CD8-positive, alpha-beta memory T cell (primary cell): Measurements from ENCODE around the gene ATG13. TPM values are rescaled to one million over a fixed set of nuclear protein-coding genes. Genes with fewer than 3 reads are reported as not detected.

Experiments used
- CTCF ChIA-PET: fragments of 350-600 bp; sonication (Branson Sonifier 250); formaldehyde crosslinking; loops from one replicate; lab custom pipeline; 2021; ENCODE audit warnings: antibody characterized with exemption; lab: Charles Lee
- POLR2A ChIA-PET: fragments of 350-600 bp; sonication (Branson Sonifier 250); formaldehyde crosslinking; loops from one replicate; lab custom pipeline; 2021; ENCODE audit warnings: antibody characterized with exemption; lab: Charles Lee
- DNase-seq, 5 donors: peaks; one replicate each; pipeline versions ENCODE4 v3.0.0 to v3.0.0-alpha.2; 2020 to 2022; ENCODE audit warnings: mixed read lengths in 1 of 5
- H3K27ac ChIP-seq: one replicate; pipeline ENCODE4 v1.7.0; 2013; ENCODE audit warnings: low read depth, mild to moderate bottlenecking, low read length, moderate library complexity
- H3K27me3 ChIP-seq: 2 replicates; pipeline ENCODE4 v1.7.0; 2013; ENCODE audit warnings: low read length, mild to moderate bottlenecking; ENCODE audit not compliant: insufficient read depth, poor library complexity, severe bottlenecking
- H3K36me3 ChIP-seq: 2 replicates; pipeline ENCODE4 v1.7.0; 2013; ENCODE audit warnings: mild to moderate bottlenecking, low read length, moderate library complexity; ENCODE audit not compliant: insufficient read depth
- H3K4me1 ChIP-seq: 2 replicates; pipeline ENCODE4 v1.7.0; 2013; ENCODE audit warnings: mild to moderate bottlenecking, low read length, moderate library complexity; ENCODE audit not compliant: insufficient read depth
- H3K4me3 ChIP-seq: 2 replicates; pipeline ENCODE4 v1.7.0; 2013; ENCODE audit warnings: mild to moderate bottlenecking, low read length
- H3K9me3 ChIP-seq: 2 replicates; pipeline ENCODE4 v1.7.0; 2013; ENCODE audit warnings: mild to moderate bottlenecking, low read length
- H3K27ac Mint-ChIP-seq, 8 donors: one replicate each; pipeline ENCODE4 v1.8.0; 2020 to 2021; ENCODE audit warnings: mixed read lengths in 8 of 8, mild to moderate bottlenecking in 6 of 8, inconsistent platforms in 3 of 8, moderate library complexity in 3 of 8
- H3K27me3 Mint-ChIP-seq, 2 donors: one replicate each; pipeline ENCODE4 v1.8.0; 2020 to 2021; ENCODE audit warnings: mixed read lengths in 2 of 2, mild to moderate bottlenecking in 1 of 2, moderate library complexity in 1 of 2
- H3K36me3 Mint-ChIP-seq, 3 donors: one replicate each; pipeline ENCODE4 v1.8.0; 2020 to 2021; ENCODE audit warnings: mixed read lengths in 3 of 3, inconsistent platforms in 1 of 3, mild to moderate bottlenecking in 1 of 3
- H3K4me1 Mint-ChIP-seq, 3 donors: one replicate each; pipeline ENCODE4 v1.8.0; 2020 to 2021; ENCODE audit warnings: mixed read lengths in 3 of 3, inconsistent platforms in 1 of 3, mild to moderate bottlenecking in 1 of 3
- H3K4me3 Mint-ChIP-seq, 7 donors: one replicate each; pipeline ENCODE4 v1.8.0; 2020 to 2021; ENCODE audit warnings: mixed read lengths in 7 of 7, mild to moderate bottlenecking in 6 of 7, moderate library complexity in 4 of 7, inconsistent platforms in 2 of 7
- H3K9me3 Mint-ChIP-seq, 5 donors: one replicate each; pipeline ENCODE4 v1.8.0; 2020 to 2022; ENCODE audit warnings: mixed read lengths in 5 of 5, mild to moderate bottlenecking in 3 of 5, moderate library complexity in 2 of 5, inconsistent platforms in 1 of 5
- polyA plus RNA-seq: library from polyadenylated mRNA; unstranded; fragments of 300-500 nt; fragmentation: Illumina TruSeq; gene quantifications from one replicate; pipeline ENCODE4 v1.2.3, GENCODE V29; 2021
- total RNA-seq, 2 experiments: library from RNA; stranded (reverse); gene quantifications; one replicate each; pipeline ENCODE4 v1.2.3, GENCODE V29; 2021

ATG13 gene
- total and polyA plus RNA-seq, 3 experiments from 2014 or later, result 67.9 to 81.6 (median 69.6) TPM

GRCh38 chr11:46655631-46656030 is 38.3 kb downstream of the ATG13 start:
- H3K27me3 ChIP-seq, result no peaks in the 10 kb centered on the region
- H3K9me3 Mint-ChIP-seq, result no peaks in the 10 kb centered on the region
- H3K36me3 ChIP-seq, result peaks cover 59% of the 10 kb centered on the region
- H3K4me1 ChIP-seq, result no peaks in the 10 kb centered on the region
- ChIA-PET POLR2A (no interaction called here), CTCF (no interaction called here)
- H3K4me3 ChIP-seq, result no peak overlapping the region
- H3K4me1 Mint-ChIP-seq, result no peaks in the 10 kb centered on the region
- H3K4me3 Mint-ChIP-seq, result no peak overlapping the region
- no peak overlapping the region for H3K27ac ChIP-seq
- H3K36me3 Mint-ChIP-seq, result peaks cover 13 to 83% (median 34%) of the 10 kb centered on the region in 3 donors
- peak overlapping the region in 1 of 8 donors; percentile 69 for H3K27ac Mint-ChIP-seq
- no peaks in the 10 kb centered on the region for H3K27me3 Mint-ChIP-seq
- DNase-seq, result no peak
- H3K9me3 ChIP-seq, result no peaks in the 10 kb centered on the region

GRCh38 chr11:46657186-46657585 is 39.8 kb downstream of the ATG13 start:
- Histone ChIP-seq H3K4me1 (no peaks in the 10 kb centered on the region), H3K27me3 (no peaks in the 10 kb centered on the region), H3K9me3 (no peaks in the 10 kb centered on the region), H3K27ac (no peak overlapping the region), H3K36me3 (peaks cover 45% of the 10 kb centered on the region), H3K4me3 (no peak overlapping the region)
- peaks cover 9 to 79% (median 26%) of the 10 kb centered on the region in 3 donors for H3K36me3 Mint-ChIP-seq
- ChIA-PET POLR2A (no interaction called here), CTCF (interaction anchor here (1.4 kb wide), 1 partner anchor 86 kb away, joined by 3 read pairs; no protein-coding TSS in a partner anchor)
- H3K4me3 Mint-ChIP-seq, result no peak overlapping the region
- H3K9me3 Mint-ChIP-seq, result no peaks in the 10 kb centered on the region
- H3K4me1 Mint-ChIP-seq, result no peaks in the 10 kb centered on the region
- no peaks in the 10 kb centered on the region for H3K27me3 Mint-ChIP-seq
- DNase-seq, result no peak
- H3K27ac Mint-ChIP-seq, result peak overlapping the region in 2 of 8 donors; percentile 38

- H3K36me3 Mint-ChIP-seq, result peaks cover 11 to 79% (median 30%) of the 10 kb centered on the region in 3 donors
- POLR2A ChIA-PET, result no interaction called here
Measured at GRCh38 chr11:46658259-46658658, 40.9 kb downstream of the ATG13 start.

GRCh38 chr11:46659908-46660307 is 42.6 kb downstream of the ATG13 start:
- Mint-ChIP-seq H3K4me1 (no peaks in the 10 kb centered on the region), H3K27me3 (no peaks in the 10 kb centered on the region), H3K27ac (peak overlapping the region in 2 of 8 donors; percentile 21 to 53), H3K9me3 (no peaks in the 10 kb centered on the region), H3K4me3 (no peak overlapping the region), H3K36me3 (peaks cover 18 to 84% (median 38%) of the 10 kb centered on the region in 3 donors)
- H3K4me1 ChIP-seq, result no peaks in the 10 kb centered on the region
- peaks cover 55% of the 10 kb centered on the region for H3K36me3 ChIP-seq
- H3K27me3 ChIP-seq, result no peaks in the 10 kb centered on the region
- H3K27ac ChIP-seq, result no peak overlapping the region
- ChIA-PET POLR2A (no interaction called here), CTCF (interaction anchor here (0.9 to 1.6 kb wide), 2 partner anchors 12 to 35 kb away, joined by 3 read pairs; no protein-coding TSS in a partner anchor)
- no peak overlapping the region for H3K4me3 ChIP-seq
- H3K9me3 ChIP-seq, result no peaks in the 10 kb centered on the region
- no peak for DNase-seq

More at GRCh38 chr11:46658259-46658658, 40.9 kb downstream of the ATG13 start:
- H3K27ac ChIP-seq, result no peak overlapping the region
- Mint-ChIP-seq H3K4me1 (no peaks in the 10 kb centered on the region), H3K4me3 (no peak overlapping the region), H3K9me3 (no peaks in the 10 kb centered on the region), H3K27ac (no peak overlapping the region), H3K27me3 (no peaks in the 10 kb centered on the region)
- no peaks in the 10 kb centered on the region for H3K27me3 ChIP-seq
- H3K4me3 ChIP-seq, result no peak overlapping the region
- no peak for DNase-seq
- H3K4me1 ChIP-seq, result no peaks in the 10 kb centered on the region
- CTCF ChIA-PET, result no interaction called here
- peaks cover 47% of the 10 kb centered on the region for H3K36me3 ChIP-seq
- no peaks in the 10 kb centered on the region for H3K9me3 ChIP-seq

GRCh38 chr11:46661836-46662235 is 44.5 kb downstream of the ATG13 start:
- Mint-ChIP-seq H3K27me3 (no peaks in the 10 kb centered on the region), H3K9me3 (no peaks in the 10 kb centered on the region), H3K4me3 (no peak overlapping the region), H3K4me1 (no peaks in the 10 kb centered on the region), H3K36me3 (peaks cover 15 to 87% (median 37%) of the 10 kb centered on the region in 3 donors), H3K27ac (peak overlapping the region in 1 of 8 donors; percentile 32)
- Histone ChIP-seq H3K27me3 (no peaks in the 10 kb centered on the region), H3K4me1 (no peaks in the 10 kb centered on the region), H3K9me3 (no peaks in the 10 kb centered on the region), H3K4me3 (no peak overlapping the region), H3K27ac (no peak overlapping the region), H3K36me3 (peaks cover 61% of the 10 kb centered on the region)
- ChIA-PET POLR2A (no interaction called here), CTCF (interaction anchor here (0.9 kb wide), 1 partner anchor 9 kb away, joined by 4 read pairs; no protein-coding TSS in a partner anchor)
- DNase-seq, result no peak

GRCh38 chr11:46662366-46662765 is 45.0 kb downstream of the ATG13 start:
- Histone ChIP-seq H3K27me3 (no peaks in the 10 kb centered on the region), H3K27ac (no peak overlapping the region), H3K4me3 (no peak overlapping the region), H3K36me3 (peaks cover 63% of the 10 kb centered on the region), H3K4me1 (no peaks in the 10 kb centered on the region), H3K9me3 (no peaks in the 10 kb centered on the region)
- Mint-ChIP-seq H3K4me3 (no peak overlapping the region), H3K9me3 (no peaks in the 10 kb centered on the region), H3K4me1 (no peaks in the 10 kb centered on the region), H3K27ac (peak overlapping the region in 1 of 8 donors; percentile 5), H3K36me3 (peaks cover 13 to 87% (median 34%) of the 10 kb centered on the region in 3 donors), H3K27me3 (no peaks in the 10 kb centered on the region)
- ChIA-PET CTCF (interaction anchor here (0.9 to 1.3 kb wide), 2 partner anchors 9 kb away, joined by 3 to 4 read pairs; no protein-coding TSS in a partner anchor), POLR2A (no interaction called here)
- DNase-seq, result no peak

GRCh38 chr11:46663277-46663940 is 46.1 kb downstream of the ATG13 start:
- POLR2A ChIA-PET, result no interaction called here
- Mint-ChIP-seq H3K27ac (peak overlapping the region in 3 of 8 donors; percentile 51 to 81 (median 69)), H3K9me3 (no peaks in the 10 kb centered on the region), H3K36me3 (peaks cover 13 to 85% (median 30%) of the 10 kb centered on the region in 3 donors), H3K4me3 (no peak overlapping the region), H3K4me1 (no peaks in the 10 kb centered on the region), H3K27me3 (no peaks in the 10 kb centered on the region)
- DNase-seq, result no peak
- CTCF ChIA-PET, result interaction anchor here (1.3 kb wide), 1 partner anchor 8 kb away, joined by 3 read pairs; no protein-coding TSS in a partner anchor
- H3K9me3 ChIP-seq, result no peaks in the 10 kb centered on the region
- H3K27me3 ChIP-seq, result no peaks in the 10 kb centered on the region
- H3K4me3 ChIP-seq, result no peak overlapping the region
- H3K36me3 ChIP-seq, result peaks cover 62% of the 10 kb centered on the region
- H3K27ac ChIP-seq, result no peak overlapping the region
- H3K4me1 ChIP-seq, result no peaks in the 10 kb centered on the region

GRCh38 chr11:46664612-46665011 is 47.3 kb downstream of the ATG13 start:
- Histone ChIP-seq H3K36me3 (peaks cover 62% of the 10 kb centered on the region), H3K27me3 (no peaks in the 10 kb centered on the region), H3K27ac (no peak overlapping the region), H3K9me3 (no peaks in the 10 kb centered on the region), H3K4me3 (no peak overlapping the region), H3K4me1 (peaks cover 10% of the 10 kb centered on the region)
- DNase-seq, result no peak
- Mint-ChIP-seq H3K9me3 (no peaks in the 10 kb centered on the region), H3K27ac (peak overlapping the region in 3 of 8 donors; percentile 65 to 79 (median 71)), H3K4me3 (no peak overlapping the region), H3K36me3 (peaks cover 18 to 85% (median 30%) of the 10 kb centered on the region in 3 donors), H3K4me1 (peaks cover 5 to 10% (median 9%) of the 10 kb centered on the region in 3 donors), H3K27me3 (no peaks in the 10 kb centered on the region)
- POLR2A ChIA-PET, result no interaction called here
- CTCF ChIA-PET, result no interaction called here
